Activated CD8-positive, alpha-beta memory T cell treated with anti-CD3 and anti-CD28 coated beads, Interleukin-2, amount 50 U/mL, for 24 hours (primary cell): ENCODE data around the gene PGPEP1.
"Not testable (repeated sequence)": the region's sequence is repeated elsewhere in the genome, so short reads cannot be mapped to it uniquely, and the experiment has no call there.

ENCODE experiments used
- DNase-seq: peaks from one replicate; pipeline ENCODE4 v3.0.0-alpha.2; 2020; ENCODE audit errors: extremely low read depth

Gene PGPEP1

DNA sequence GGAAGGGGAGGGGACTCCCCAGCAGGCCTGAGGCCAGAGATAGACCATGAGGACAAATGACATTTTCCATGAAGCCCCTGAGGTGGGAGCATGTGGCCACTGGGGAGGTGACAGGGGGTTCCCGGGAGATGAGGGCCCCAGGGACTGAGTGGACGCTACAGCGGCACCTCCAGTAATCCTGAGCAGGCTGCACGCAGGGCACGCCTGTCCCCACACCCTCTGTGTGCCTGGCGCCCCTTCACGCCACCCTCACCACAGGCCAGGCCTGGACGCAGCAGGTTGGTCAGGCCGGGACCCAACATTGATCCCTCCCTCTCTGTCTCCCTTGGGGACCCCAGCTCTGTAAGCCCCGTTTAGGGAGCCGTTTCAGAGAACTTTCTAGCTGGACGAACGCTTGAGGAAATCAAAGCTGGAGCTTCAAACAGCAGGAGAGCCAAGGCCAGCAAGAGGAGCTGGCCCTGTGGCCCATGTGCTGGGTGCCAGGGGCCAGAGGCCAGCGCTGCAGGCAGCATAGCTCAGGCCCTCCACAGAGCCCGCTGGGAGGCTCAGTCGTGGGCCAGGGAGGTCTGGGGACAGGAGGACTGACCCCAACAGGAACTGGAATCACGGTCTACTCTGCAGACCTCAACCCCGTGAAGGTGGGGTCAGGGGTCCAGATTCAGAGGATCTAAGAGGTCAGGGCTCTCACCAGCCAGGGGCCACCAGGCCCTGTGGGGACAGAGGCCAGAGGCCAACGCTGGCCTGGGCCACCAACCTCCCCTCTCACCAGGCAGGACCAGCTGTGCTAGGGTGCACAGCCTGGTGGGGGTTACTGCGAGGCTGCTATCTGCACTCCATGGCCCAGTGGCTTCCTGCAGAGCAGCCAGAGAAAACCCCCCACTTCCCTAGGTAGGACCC lies 32.1 kb upstream of the PGPEP1 start:
- DNase-seq = no peak

- no peak for DNase-seq
These were observed 31.5 kb upstream of the PGPEP1 start for GRCh38 chr19:18308948-18309325.

DNA sequence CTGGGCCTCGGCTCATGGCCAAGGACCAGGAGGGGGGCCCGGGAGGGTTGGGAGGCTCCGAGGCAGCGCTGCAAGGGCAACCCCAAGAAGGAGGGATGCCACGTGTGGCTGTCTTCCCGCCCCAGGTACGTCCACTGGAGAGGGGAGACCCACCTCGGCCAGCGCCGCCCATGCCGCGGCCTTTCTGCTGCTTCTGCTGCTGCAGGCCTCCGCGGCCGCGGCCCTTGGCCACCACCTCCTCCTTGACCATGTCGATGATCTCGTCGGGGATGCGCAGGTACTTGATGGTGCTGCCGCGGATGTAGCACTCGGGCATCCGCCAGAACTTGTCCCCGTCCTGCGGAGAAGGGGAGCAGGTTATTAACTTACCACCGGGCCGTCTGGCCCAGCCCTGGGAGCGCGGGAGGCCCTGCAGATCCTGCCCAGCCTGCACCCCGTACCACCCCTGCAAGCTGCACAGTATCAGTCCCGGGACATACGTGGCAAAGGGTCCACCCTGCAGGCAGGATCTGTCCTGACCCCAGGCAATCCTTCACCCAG lies 30.8 kb upstream of the PGPEP1 start:
- no peak for DNase-seq

- no peak for DNase-seq
These were observed 30.1 kb upstream of the PGPEP1 start for GRCh38 chr19:18310118-18310909.

- no peak for DNase-seq
These were observed 29.4 kb upstream of the PGPEP1 start for GRCh38 chr19:18310966-18311365.

- no peak for DNase-seq
These were observed 28.8 kb upstream of the PGPEP1 start for GRCh38 chr19:18311502-18312091.

GRCh38 chr19:18312092-18312534 lies 28.3 kb upstream of the PGPEP1 start:
- DNase-seq = no peak

- DNase-seq = no peak
These were observed 27.0 kb upstream of the PGPEP1 start for GRCh38 chr19:18313398-18313797.

- DNase-seq = no peak
These were observed 22.2 kb upstream of the PGPEP1 start for GRCh38 chr19:18317961-18318800.

- no peak for DNase-seq
These were observed 20.7 kb upstream of the PGPEP1 start for GRCh38 chr19:18319591-18320135.

- DNase-seq = no peak
These were observed 19.3 kb upstream of the PGPEP1 start for GRCh38 chr19:18320865-18321733.

DNA sequence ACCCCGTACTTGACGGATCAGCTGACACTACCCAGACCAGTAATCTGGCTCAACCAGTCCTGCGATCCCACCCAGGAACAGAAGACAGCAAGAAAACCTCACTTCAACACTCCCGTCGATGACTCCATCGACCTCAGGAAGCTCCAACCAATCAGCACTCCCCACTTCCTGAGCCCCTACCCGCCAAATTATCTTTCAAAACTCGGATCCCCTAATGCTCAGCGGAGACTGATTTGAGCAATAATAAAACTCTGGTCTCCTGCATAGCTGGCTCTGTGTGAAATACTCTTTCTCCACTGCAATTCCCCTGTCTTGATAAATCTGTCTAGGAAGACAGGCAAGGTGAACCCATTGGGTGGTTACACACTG lies 18.7 kb upstream of the PGPEP1 start:
- DNase-seq = no peak

GRCh38 chr19:18322318-18322758 lies 18.1 kb upstream of the PGPEP1 start:
- DNase-seq = no peak

GRCh38 chr19:18322759-18323460 lies 17.5 kb upstream of the PGPEP1 start, which contains the start of gene LSM4:
LSM4 (minus strand) TSS chr19:18323076; CDS start chr19:18323020, 56 bp downstream.
- peak; percentile 97 for DNase-seq

- not testable (repeated sequence) for DNase-seq
These were observed 16.0 kb upstream of the PGPEP1 start for GRCh38 chr19:18324373-18324731.

GRCh38 chr19:18326772-18327171 lies 13.6 kb upstream of the PGPEP1 start:
- DNase-seq = no peak

DNA sequence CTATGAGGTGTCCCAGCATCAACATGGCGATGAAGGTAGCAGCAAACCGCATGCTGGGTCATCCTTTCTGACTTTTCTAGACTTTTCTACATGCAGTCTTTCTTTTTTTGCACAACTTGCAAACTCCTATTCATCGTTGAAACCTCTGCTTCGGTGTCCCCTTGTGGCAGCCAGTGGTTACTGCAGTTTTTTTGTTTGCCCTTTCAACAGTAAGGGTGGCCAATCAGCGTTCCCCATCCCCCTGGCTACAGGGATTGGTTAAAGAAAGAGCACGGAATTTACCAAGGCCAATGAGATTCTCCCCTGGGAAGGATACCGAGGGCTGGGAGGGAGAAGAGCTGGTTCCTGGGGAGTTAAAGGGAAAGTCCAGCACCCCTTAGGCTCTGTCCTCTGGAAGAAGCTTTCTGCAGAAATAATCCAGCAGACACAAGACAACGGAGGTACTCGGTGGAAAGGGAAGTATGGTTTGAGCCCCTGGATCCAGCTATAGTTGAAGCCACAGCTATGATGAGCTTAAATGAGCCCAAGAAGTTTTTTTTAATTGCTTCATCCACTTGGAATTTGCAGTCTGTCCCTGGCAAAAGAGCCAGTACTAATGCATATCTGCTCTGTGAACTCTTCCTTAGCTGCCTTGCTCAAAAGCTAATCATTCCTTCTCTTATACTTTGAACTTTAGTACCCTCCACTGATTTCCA lies 11.9 kb upstream of the PGPEP1 start:
- peak; percentile 79 for DNase-seq

- DNase-seq = no peak
These were observed 11.4 kb upstream of the PGPEP1 start for GRCh38 chr19:18329035-18329376.

GRCh38 chr19:18330868-18331267 lies 9.5 kb upstream of the PGPEP1 start:
- no peak for DNase-seq
